GM18909 (cell line): ENCODE results near the gene MIB1.

Source experiments
- ATAC-seq: cut with Tn5 transposase; IDR thresholded peaks from one replicate; pipeline ENCODE4 v1.9.1; 2021; ENCODE audit warnings: mild to moderate bottlenecking; ENCODE audit not compliant: unreplicated experiment, poor library complexity

Gene MIB1

DNA sequence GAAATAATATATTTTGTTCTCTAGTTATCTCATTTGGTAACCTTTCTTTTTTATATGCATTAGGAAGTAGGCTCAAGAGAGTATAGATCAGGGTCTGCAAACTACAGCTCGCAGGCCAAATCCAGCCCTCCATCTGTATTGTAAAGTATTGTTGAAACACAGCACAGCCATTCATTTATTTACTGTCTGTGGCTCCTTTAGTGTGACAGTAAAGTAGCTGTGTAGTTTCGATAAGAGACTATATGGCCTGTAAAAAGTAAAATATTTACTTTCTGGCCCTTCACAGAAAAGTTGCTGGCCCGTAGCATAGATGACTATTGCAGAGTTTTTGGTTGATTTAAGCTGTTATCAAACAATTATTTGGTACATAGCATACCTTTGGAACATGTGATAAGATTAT, 67.6 kb downstream of the MIB1 start:
- no peak for ATAC-seq

DNA sequence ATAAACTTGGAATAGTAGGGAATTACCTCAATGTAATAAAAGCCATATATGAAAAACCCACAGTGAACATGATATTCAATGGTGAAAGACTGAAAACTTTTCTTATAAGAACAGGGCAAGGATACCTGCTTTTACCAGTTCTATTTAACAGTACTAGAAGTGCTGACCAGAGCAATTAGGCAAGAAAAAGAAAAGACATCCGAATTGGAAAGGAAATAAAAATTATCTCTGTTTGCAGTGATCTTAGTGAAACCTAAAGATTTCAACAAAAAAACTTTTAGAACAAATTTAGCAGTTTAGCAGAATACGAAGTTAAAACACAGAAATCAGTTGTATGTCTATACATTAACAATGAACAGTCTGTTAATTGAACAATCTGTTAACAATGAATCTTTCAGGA, 69.1 kb downstream of the MIB1 start:
- no peak for ATAC-seq

DNA sequence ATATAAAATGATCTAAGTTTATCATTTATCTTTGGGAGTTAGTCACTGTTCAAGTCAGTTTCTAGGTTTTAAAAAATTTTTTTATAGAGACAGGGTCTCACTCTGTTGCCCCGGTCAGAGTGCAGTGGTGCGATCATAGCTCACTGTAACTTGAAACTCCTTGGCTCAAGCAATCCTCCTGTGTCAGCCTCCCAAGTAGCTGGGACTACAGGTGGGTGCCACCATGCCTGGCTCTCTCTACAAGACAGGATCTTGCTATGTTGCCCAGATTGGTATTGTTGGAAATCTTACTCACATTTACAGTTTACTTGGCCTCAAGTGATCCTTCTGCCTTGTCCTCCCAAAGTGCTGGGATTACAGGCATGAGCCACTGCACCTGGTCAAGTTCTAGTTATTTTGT, 74.5 kb downstream of the MIB1 start:
- ATAC-seq, result no peak

DNA sequence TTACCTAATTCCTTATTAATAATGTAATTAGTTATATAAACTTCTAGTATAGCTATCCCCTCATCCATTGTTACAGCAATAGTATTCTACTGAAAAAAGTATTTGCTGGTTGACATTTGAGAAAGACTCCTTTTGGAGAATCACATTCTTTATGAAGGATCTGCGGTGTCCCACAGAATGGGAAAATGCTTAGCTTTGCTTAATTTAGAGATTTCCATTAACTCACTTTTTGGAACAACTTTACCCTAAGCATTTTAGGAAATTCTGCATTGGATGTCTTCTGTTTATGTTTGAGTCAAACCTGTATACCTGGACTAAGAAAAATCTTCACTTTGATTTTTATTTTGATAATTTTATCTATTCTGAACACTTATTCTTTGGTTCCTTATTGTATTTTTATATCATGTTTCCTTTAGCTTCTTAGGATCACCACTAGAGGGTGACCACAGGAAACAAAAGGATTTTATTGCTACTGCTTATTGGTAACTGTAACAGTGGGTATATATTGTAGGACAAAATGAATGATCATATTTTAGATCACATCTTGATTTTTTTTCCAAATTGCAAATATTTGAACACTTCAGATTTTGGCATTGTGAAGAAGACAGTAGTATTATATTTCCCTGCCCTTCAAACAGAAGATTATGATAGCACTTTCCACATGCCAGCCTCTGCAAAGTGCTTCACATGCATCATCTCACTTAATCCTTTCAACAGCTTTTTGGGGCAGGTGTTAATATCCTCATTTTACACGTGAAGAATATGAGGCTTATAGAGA, 79.6 kb downstream of the MIB1 start:
- ATAC-seq, result no peak

DNA sequence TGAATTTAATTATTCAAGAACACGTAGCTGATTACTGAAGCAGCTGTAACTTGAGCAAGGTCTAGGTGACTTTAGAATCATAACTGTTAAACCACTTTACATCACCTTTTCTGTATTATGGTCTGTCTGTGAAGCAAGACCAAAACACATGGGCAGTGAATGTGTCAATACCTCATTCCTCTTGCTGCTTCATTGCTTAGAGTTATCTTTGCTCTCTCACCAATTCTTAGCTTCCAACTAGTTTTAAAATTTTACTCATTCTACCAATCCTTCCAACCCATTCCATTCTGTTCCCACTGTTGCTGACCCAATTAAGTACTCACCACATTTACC, 80.2 kb downstream of the MIB1 start:
- no peak for ATAC-seq

DNA sequence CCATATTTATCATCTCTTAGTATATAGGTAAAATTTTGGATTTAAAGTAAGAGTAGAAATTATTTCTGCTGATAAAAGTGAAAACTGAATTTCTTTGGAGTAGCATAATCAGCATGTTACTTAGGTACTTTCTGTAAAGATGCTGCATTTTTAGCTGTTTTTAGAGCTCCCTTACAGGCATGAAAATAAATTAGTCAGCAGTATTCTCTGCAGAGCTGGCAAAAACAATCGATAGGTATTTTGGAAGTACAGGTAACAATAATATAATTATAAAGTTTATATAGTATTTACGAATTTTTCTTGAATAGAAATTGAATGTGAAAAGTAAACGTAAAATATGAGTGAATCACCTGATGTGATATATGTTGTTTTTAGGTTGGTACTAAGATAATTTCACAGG, 83.3 kb downstream of the MIB1 start:
- ATAC-seq, result no peak

DNA sequence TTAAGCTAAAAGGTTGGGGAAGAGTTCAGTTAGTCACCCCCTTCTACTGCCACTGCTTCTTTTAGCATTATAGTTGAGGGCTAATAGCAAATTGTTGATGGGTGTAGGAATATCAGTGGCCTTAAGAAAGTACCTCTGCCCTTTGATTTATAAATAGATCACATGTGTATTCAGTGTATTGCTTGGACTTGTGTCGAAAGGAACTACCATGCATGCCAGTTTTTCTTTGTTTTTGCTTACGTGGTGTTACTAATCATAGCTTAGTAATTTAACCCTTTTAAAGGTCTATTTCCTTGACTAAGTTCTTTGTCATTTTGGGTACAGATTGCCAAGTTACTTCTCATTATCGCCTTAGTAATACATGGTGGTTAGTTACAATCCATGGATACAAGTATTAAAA, 85.6 kb downstream of the MIB1 start:
- ATAC-seq, result no peak

DNA sequence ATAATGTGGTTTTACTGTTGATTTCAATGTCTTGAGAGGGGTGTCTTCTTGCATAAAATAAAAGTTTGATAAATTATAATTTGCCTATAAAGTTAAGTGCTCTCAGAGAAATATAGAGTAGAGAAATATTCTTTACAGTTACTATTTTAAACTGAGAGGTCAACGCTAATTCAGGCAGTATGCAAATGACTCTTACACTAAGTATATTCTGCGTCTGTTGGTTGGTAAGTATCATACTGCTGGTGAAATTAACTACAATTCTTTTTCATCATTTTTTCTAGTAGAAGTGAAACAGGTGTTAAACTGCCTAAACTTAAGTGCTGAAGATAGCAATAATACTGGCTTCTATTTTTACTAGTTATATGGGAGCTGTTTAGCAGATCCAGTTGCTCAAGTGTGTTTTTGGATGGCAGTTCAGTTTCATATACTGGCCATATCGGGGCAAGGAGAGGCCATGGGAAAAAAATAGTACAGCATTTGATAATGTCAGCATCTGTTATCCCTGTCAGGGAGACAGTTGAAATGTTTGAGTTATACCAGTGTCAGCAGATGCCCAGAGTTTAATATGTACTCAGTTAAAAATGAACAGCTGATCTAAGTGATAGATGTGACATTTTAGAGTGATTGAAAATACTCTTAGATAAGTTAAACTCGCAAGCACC, 86.2 kb downstream of the MIB1 start:
- no peak for ATAC-seq

DNA sequence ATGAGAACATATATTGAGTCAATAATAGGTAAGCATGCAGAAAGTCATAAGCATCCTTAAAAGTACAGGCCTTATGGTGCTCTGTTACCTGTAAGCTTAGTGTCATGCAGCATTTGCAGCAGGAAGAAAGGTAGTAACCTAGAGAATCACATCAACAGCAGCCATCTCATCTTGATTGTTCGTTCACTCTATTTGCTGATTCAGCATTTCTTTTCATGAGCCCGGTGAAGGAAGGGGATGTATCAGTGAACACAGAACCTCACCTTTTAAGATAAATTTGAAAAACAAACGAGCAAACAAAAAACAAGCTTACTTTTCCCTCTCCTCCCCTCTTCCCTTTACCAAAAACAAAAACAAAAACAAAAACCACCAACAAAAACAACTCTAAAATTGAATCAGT, 89.9 kb downstream of the MIB1 start:
- ATAC-seq, result no peak

DNA sequence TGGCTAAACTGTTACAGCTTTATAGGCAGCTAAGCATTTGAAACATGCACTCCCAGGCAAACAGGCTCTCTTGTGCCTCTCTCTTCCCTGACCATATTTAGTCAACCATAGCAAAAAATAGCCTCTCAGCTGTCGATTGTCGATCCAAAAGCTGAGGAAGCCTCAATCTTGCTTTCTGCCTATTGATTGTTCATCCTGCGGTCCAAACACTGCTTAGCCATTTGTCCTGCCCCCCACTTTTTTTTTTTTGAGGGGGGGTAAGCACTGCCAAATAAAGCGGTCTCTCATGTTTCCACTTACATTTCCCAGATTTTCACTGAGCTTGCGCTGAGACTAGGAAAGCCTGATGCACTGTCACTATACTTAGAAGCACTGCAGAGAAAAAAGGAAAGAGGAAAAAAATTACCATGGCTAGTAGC, 90.8 kb downstream of the MIB1 start:
- ATAC-seq, result no peak

DNA sequence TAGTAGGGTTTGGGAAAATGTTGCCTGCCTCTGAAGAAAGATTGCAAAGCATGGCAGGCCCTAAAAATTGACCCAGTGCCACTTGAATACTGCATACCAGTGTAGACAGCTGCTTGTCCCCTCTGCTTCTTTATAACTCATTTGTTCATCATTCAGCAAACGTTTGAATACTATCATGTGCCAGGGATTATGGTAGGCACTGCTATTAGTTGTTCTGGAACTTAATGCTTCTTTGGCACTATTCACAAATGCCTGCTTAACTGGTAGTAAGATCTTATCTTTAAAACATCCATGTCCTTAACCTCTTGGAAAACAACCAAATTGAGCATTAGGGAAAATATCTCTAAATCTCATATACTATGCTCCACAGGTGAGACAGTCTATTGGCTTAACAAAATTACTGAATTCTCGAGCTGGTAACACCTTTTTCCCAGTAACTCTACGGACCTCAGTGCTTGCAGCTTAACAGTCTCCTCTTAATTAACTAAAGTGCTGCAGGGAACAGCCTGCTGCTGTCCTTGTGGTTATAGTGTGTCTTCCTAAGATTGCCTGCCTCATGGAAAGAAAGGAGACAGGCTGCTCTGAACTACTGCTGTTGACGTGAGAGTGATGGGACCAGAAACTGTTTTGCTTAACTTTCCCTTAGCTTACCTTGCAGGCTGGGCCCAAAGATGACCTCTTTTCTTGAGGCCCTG, 93.2 kb downstream of the MIB1 start:
- ATAC-seq, result no peak

DNA sequence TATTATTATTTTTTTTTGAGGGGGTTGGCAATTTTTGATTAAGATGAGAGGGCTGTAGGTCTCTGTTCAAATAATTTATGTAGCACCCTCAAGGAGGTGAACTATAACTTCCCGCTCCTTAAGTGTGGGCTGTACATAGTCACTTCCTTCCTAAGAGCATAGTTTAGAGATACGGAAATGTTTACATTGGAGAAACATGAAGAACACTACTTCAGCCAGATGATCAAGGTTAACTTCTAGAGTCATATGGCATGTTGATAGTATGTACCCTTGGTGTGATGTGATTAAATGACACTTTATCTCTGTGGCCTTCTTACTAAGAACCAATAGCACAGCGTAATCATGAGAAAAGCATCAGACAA, 93.7 kb downstream of the MIB1 start:
- no peak for ATAC-seq

DNA sequence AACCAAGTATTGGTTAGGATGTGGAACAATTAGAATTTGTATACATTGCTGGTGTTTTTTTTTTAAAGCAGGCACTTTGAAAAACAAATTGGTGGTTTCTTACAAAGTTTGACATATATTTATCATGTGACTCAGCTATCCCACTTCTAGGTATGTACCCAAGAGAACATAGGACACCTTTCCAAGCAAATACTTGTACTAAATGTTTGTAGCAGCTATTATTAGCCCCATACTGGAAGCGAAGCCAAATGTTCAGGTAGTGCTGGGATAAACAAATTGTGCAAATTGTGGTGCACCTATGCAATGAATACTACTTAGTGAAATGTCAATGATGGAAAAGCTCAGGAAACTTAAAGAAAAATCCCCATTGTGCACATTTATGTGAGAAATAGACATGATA, 101.0 kb downstream of the MIB1 start:
- ATAC-seq, result no peak

DNA sequence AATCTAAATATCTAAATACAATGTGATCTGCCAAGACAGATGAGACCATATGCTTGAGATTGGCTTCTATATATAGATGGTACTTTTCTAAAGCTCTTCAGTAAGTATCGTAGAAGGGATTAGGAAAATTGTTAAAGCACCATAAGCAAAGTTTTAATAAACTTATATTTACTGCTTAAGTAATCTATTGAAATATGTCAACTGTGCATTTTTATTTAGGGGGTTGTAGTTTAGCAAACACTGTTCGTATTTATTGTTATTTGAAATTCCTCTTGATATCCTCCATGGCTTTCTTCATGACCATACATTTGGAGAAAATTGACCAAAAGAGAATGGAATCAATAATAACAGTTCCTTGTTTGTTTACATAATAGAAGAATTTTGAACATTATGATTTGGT, 102.7 kb downstream of the MIB1 start:
- ATAC-seq, result no peak

DNA sequence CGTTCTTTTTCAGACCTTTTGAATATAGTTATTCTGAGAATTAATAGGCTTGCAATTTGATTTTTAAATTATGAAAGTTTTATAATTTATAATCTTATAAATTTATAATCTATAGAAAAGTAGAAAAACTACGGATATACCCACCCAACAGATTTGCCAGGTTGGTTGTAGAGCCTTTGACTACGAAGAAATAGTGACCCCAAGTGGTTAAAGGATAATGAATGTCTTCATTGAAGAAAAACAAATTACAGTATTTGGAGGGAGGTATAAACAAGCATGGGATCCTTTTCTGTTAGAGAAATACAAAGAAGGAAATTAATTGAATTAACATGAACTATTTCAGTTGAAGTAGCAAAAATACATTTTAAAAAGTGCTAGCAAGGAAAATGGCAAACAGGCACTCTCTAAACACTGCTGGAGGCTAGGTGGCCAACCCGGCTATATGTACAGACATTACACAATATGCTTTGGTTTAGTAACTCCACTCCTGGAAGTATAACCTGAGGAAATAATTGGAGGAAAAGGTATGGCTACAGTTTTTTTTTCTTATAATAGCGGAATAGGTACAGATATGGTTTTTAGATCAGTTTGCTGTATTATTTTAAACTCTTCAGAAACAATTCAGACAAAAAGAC, 110.9 kb downstream of the MIB1 start:
- ATAC-seq, result no peak

DNA sequence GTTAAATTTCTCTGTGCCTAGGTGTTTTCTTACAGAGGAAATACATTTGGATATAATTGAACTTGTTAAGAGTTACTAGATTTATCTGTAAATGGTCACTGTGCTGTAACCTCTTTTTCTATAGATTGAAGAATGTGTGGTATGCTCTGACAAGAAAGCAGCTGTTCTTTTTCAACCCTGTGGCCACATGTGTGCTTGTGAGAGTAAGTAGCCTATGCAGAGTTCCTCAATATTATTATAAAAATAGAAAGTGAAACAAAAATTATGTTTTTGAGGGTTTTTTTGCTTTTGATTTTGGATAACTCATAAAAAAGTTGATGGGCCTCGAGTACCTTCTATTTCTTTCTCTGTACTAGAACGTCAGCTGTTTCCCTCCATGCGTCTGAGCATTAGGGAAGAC, 112.4 kb downstream of the MIB1 start:
- ATAC-seq, result peak; percentile 88

DNA sequence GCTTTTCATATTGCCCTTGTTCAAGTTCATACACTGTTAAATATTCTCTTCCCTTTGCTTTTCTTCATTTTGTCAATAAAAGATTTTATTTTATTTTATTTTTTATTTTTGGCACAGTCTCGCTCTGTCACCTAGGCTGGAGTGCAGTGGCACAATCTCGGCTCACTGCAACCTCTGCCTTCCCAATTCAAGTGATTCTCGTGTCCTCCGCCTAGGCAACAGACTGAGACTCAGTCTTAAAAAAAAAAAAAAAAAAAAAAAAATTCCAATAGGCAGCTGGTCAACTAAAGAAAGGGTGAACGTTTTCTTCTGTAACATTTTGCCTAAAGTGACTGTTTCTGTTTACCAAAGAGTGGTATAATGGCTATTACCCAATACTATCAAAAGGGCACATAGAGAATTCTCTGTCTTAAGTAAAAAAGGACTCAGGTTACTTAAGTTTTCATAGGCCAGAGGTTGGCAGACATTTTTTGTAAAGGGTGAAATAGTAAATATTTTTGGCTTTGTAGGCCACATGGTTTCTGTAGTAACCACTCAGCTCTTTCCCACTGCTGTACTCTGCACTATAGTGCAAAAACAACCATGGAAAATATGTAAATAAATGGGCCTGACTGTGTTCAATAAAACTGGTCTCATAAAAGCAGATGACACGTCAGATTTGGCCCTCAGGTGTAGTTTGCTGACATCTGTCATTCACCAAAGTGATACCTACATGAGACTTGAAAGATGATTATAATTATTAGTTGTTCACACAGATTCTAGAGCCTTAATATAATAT, 113.4 kb downstream of the MIB1 start:
- no peak for ATAC-seq

DNA sequence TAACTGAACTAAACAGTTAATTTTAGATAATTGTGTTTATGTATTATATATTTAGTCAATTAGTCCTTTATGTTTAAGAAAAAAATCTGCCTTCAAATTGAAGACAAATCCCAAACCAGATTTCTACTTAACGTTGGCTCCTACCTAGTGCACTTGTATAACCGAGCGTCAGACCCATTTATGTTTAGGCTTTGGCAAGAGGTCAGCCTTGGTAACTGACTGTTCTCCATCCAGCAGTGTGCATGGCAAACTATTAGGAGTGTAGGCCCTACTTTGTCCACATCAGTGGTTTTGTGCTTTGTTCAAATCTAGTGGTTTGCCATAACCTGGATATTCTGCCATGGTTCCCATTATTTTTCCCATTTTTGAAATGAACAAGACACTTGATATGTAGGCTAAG, 114.8 kb downstream of the MIB1 start:
- ATAC-seq, result no peak

DNA sequence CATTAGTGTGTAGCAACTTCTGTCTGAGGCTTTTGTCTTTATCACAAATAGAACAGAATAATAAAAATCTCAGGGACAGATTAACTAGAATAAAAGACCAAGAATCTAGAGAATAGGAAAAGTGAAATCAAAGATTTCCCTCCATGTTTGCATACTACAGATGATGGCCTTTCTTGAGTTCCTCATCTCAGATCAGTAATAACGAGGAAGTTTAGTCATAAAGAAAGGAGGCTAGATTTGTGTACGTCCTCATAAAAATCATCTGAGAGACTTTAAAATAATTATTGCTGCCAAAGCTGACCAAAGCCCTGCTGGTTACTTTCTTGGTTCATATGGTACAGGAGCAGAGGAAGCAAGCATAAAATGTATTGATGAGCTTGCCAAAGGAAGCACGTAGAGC, 117.3 kb downstream of the MIB1 start:
- ATAC-seq, result peak; percentile 39

DNA sequence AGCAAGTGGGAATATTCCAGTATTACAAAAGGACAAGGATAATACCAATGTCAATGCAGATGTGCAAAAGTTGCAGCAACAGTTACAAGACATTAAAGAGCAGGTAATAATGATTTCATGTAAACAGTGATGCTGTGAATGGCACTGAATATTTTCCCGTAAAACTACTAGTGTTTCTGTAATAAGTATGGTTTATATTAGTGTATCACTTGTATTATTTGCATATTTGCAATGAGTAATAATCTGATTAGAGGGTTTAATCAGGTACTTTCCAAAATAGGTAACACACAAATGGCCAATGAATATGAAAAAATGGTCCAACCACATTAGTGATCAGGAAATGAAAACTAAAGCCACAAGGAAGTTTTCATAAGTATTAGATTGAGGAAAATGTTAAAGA, 118.0 kb downstream of the MIB1 start:
- no peak for ATAC-seq

DNA sequence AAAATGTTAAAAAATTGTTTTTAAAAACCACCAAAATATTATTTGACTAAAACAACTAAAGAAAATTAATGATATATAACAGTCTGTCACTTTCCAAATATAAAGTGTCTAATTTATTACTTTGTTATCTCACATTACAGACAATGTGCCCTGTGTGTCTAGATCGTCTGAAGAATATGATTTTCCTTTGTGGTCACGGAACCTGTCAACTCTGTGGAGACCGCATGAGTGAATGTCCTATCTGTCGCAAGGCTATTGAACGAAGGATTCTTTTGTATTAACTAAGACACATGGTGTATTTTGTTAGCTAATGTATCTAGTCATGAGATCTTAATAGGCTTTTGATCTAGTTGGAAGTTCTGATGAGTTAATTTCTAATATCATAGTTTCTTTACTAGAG, 123.8 kb downstream of the MIB1 start:
- no peak for ATAC-seq
